MM.1S (cell line): ENCODE measurements around the gene TSC22D3.

Source experiments
- CTCF ChIP-seq: fragments of 300-600 bp; sonication (generic); IDR thresholded peaks from 2 replicates; pipeline ENCODE4 v1.5.1; 2016; ENCODE audit warnings: antibody characterized with exemption, low read length, mixed read lengths
- EZH2 ChIP-seq: fragments of 300-600 bp; sonication (generic); optimal IDR thresholded peaks from 2 replicates; pipeline ENCODE3; 2017; ENCODE audit warnings: low read depth, mild to moderate bottlenecking, antibody characterized with exemption, low read length, mixed read lengths
- EZH2phosphoT487 ChIP-seq: fragments of 300-600 bp; sonication (generic); IDR thresholded peaks from 2 replicates; pipeline ENCODE4 v1.6.1; 2018; ENCODE audit warnings: antibody characterized with exemption, low read length

- TF ChIP-seq CTCF (no peak), EZH2 (no peak), EZH2phosphoT487 (no peak)
Measured at GRCh38 chrX:107667426-107667825, 108.2 kb downstream of the TSC22D3 start.
